ENCODE results near the gene ETFA. TPM values are rescaled to one million over a fixed set of nuclear protein-coding genes. Genes with fewer than 3 reads are reported as not detected.

Gene ETFA
- total and polyA plus RNA-seq, 9 of the 15 experiments (the other 6 are each of a cell fraction or from before 2014, with no cell fraction given): 130 to 543 (median 232) TPM

DNA sequence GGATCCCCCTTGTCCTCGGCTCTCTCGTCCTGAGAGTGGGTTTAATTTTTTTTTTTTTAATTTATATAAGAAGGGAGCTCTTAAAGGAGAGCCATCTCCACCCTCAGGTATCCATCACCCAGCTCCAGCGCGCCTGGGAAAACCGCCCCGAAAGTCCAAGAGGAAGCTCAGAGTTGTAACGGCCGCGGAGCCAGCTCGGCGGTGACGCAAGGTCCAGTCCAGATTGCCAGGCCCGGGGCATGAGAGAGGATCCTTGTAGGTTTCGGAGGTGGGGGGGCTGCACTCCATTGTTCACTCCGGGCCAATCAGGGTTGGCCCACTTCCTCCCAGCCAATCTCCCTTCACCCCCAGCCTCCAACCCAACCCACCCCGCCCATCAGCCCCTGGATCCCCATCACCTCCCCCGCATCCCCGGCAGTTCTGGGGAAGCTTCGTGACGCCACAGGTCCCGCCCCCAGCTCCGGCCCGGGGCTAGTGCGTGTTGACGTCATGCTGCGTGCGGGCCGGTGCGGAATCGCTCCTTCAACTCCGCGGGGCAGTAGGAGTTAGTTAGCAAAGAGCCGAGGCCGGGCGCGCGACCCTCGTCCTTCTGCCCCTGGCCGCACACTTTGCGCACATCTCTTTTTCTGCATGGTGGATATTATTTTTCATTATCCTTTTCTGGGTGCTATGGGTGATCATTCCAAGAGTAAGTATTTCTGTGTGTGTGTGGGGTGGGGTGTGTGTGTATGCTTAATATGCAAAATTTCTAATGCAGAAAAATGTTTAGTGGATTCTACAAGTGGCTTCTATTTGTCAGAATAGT, 25.2 kb upstream of the ETFA start, which contains the start of gene ISL2 (continued):
- TF ChIP-seq, protein P1, sequence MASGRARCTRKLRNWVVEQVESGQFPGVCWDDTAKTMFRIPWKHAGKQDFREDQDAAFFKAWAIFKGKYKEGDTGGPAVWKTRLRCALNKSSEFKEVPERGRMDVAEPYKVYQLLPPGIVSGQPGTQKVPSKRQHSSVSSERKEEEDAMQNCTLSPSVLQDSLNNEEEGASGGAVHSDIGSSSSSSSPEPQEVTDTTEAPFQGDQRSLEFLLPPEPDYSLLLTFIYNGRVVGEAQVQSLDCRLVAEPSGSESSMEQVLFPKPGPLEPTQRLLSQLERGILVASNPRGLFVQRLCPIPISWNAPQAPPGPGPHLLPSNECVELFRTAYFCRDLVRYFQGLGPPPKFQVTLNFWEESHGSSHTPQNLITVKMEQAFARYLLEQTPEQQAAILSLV (tag; IDR thresholded peaks at IDR 0.05): peak; percentile 51; the same call in 1 of the 2 replicates
- no peak for TF ChIP-seq YBX1 (IDR thresholded peaks at IDR 0.05)
- no peak for TF ChIP-seq FOXA1 (IDR thresholded peaks at IDR 0.05; ENCODE audit: borderline replicate concordance)
- no peak for TF ChIP-seq PRMT5 (CRISPR knock-in tag; IDR thresholded peaks at IDR 0.05)
- TF ChIP-seq SIN3A (IDR thresholded peaks at IDR 0.05; ENCODE audit: borderline replicate concordance in 2 of 2, control insufficient read depth in 1 of 2, low read depth in 2 of 2, low read length in 2 of 2): peak in 1 of 2 experiments; percentile 27; a peak in 2 of 4 replicates
- no peak for TF ChIP-seq DIDO1 (tag; IDR thresholded peaks at IDR 0.05; ENCODE audit: low read depth)
- no peak for TF ChIP-seq TRIM28 (IDR thresholded peaks at IDR 0.05)
- TF ChIP-seq, protein P2, sequence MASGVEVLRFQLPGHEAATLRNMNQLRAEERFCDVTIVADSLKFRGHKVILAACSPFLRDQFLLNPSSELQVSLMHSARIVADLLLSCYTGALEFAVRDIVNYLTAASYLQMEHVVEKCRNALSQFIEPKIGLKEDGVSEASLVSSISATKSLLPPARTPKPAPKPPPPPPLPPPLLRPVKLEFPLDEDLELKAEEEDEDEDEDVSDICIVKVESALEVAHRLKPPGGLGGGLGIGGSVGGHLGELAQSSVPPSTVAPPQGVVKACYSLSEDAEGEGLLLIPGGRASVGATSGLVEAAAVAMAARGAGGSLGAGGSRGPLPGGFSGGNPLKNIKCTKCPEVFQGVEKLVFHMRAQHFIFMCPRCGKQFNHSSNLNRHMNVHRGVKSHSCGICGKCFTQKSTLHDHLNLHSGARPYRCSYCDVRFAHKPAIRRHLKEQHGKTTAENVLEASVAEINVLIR (CRISPR knock-in tag; IDR thresholded peaks at IDR 0.05): peak; percentile 77
- no peak for TF ChIP-seq CHD4 (IDR thresholded peaks at IDR 0.05; ENCODE audit: insufficient read depth, insufficient replicate concordance, low read depth, low read length, poor library complexity, severe bottlenecking)
- TF ChIP-seq ZFP30 (CRISPR knock-in tag; IDR thresholded peaks at IDR 0.05; ENCODE audit: borderline replicate concordance): no peak
- TF ChIP-seq, protein P3, sequence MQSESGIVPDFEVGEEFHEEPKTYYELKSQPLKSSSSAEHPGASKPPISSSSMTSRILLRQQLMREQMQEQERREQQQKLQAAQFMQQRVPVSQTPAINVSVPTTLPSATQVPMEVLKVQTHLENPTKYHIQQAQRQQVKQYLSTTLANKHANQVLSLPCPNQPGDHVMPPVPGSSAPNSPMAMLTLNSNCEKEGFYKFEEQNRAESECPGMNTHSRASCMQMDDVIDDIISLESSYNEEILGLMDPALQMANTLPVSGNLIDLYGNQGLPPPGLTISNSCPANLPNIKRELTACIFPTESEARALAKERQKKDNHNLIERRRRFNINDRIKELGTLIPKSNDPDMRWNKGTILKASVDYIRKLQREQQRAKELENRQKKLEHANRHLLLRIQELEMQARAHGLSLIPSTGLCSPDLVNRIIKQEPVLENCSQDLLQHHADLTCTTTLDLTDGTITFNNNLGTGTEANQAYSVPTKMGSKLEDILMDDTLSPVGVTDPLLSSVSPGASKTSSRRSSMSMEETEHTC (IDR thresholded peaks at IDR 0.05): no peak
- TF ChIP-seq, protein P4, sequence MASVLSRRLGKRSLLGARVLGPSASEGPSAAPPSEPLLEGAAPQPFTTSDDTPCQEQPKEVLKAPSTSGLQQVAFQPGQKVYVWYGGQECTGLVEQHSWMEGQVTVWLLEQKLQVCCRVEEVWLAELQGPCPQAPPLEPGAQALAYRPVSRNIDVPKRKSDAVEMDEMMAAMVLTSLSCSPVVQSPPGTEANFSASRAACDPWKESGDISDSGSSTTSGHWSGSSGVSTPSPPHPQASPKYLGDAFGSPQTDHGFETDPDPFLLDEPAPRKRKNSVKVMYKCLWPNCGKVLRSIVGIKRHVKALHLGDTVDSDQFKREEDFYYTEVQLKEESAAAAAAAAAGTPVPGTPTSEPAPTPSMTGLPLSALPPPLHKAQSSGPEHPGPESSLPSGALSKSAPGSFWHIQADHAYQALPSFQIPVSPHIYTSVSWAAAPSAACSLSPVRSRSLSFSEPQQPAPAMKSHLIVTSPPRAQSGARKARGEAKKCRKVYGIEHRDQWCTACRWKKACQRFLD (CRISPR knock-in tag; IDR thresholded peaks at IDR 0.05): peak; percentile 43; the same call in 1 of the 2 replicates
- peak; percentile 53 for TF ChIP-seq POLR2B (IDR thresholded peaks at IDR 0.05; ENCODE audit: low read depth, partially characterized antibody)
- TF ChIP-seq, protein P5, sequence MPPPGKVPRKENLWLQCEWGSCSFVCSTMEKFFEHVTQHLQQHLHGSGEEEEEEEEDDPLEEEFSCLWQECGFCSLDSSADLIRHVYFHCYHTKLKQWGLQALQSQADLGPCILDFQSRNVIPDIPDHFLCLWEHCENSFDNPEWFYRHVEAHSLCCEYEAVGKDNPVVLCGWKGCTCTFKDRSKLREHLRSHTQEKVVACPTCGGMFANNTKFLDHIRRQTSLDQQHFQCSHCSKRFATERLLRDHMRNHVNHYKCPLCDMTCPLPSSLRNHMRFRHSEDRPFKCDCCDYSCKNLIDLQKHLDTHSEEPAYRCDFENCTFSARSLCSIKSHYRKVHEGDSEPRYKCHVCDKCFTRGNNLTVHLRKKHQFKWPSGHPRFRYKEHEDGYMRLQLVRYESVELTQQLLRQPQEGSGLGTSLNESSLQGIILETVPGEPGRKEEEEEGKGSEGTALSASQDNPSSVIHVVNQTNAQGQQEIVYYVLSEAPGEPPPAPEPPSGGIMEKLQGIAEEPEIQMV (tag; conservative IDR thresholded peaks at IDR 0.05; ENCODE audit: low read depth): no peak
- no peak for TF ChIP-seq GATAD2B (IDR thresholded peaks at IDR 0.05; ENCODE audit: borderline replicate concordance)
- TF ChIP-seq SMAD4 (CRISPR knock-in tag; conservative IDR thresholded peaks at IDR 0.05): no peak
